Kidney epithelial cell (primary cell): ENCODE data around the gene B3GAT3. TPM values are rescaled to one million over a fixed set of nuclear protein-coding genes. Genes with fewer than 3 reads are reported as not detected.
"Not testable (repeated sequence)": the region's sequence is repeated elsewhere in the genome, so short reads cannot be mapped to it uniquely, and the experiment has no call there.

Experiments used
- DNase-seq: peaks from one replicate; pipeline ENCODE4 v3.0.0-alpha.2; 2010; ENCODE audit warnings: low read depth
- H3K27me3 ChIP-seq: 2 replicates; pipeline ENCODE4 v1.6.0; 2011; ENCODE audit warnings: low read length; ENCODE audit not compliant: control insufficient read depth, insufficient read depth
- H3K36me3 ChIP-seq: 2 replicates; pipeline ENCODE4 v1.5.1; 2011; ENCODE audit warnings: low read length; ENCODE audit not compliant: control insufficient read depth, insufficient read depth
- H3K4me3 ChIP-seq: 2 replicates; pipeline ENCODE4 v1.5.1; 2011; ENCODE audit warnings: low read depth, mild to moderate bottlenecking, control low read depth, low read length
- total RNA-seq: library from RNA; depleted of rRNA; stranded (reverse); fragments of >200 nt; gene quantifications from 2 replicates; pipeline ENCODE4 v1.2.3, GENCODE V29; 2015
- TF ChIP-seq, protein P1 (sequence below): IDR thresholded peaks from 2 replicates; pipeline ENCODE4 v1.5.1; 2011; ENCODE audit warnings: mild to moderate bottlenecking, moderate library complexity, low read length, control low read depth, inconsistent platforms; ENCODE audit not compliant: insufficient read depth, poor library complexity, severe bottlenecking

B3GAT3 gene
- total RNA-seq, 1 donor from 2014 or later = 68.7 TPM

DNA sequence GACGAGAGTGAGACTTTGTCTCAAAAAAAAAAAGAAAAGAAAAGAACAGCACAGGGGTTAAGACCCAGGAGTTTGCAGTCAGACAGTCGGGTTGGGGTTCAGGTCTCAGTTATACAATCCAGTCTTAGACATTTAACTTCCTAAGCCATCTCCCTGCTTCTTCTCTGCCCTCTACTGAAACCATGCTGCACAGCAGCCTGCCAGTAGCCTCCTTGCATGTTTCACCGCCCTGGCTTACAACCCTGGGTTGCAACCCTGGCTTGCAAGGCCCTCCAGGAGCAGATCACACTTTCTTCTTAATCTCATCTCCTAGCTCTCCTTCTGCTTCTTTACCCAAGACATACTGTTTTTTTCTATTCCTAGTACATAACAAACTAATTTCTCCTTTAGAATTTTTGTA lies 5.9 kb upstream of the B3GAT3 start:
- no peak for DNase-seq
- H3K36me3 ChIP-seq = peaks cover 9% of the 10 kb centered on the region
- no peak overlapping the region for H3K4me3 ChIP-seq
- H3K27me3 ChIP-seq = no peaks in the 10 kb centered on the region
- TF ChIP-seq, protein P1, sequence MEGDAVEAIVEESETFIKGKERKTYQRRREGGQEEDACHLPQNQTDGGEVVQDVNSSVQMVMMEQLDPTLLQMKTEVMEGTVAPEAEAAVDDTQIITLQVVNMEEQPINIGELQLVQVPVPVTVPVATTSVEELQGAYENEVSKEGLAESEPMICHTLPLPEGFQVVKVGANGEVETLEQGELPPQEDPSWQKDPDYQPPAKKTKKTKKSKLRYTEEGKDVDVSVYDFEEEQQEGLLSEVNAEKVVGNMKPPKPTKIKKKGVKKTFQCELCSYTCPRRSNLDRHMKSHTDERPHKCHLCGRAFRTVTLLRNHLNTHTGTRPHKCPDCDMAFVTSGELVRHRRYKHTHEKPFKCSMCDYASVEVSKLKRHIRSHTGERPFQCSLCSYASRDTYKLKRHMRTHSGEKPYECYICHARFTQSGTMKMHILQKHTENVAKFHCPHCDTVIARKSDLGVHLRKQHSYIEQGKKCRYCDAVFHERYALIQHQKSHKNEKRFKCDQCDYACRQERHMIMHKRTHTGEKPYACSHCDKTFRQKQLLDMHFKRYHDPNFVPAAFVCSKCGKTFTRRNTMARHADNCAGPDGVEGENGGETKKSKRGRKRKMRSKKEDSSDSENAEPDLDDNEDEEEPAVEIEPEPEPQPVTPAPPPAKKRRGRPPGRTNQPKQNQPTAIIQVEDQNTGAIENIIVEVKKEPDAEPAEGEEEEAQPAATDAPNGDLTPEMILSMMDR = no peak

DNA sequence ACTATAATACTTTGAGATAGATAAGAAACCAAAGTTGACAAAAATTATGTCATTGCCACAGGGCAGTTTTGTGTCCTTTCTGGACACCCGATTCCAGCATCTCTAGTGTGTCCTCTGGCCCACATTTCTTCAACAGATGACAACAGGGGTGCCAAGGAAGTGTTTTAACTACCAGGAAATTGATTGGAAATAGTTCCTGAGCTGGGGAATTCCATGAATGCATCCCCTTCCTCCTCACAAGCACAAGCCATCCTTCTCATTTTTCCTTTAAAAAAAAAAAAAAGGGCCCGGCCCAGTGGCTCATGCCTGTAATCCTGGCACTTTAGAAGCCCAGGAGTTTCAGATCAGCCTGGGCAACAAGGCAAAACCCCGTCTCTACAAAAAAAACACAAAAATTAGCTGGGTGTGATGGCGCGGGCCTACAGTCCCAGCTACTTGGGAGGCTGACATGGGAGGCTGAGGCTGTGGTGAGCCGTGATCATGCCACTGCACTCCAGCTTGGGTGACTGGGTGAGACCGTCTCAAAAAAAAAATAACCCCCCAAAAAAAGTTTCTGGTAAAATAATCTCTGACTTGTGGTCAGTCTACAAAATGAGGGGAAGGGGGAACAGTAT lies 797 bp upstream of the B3GAT3 start:
- no peak overlapping the region for H3K4me3 ChIP-seq
- TF ChIP-seq, protein P1 = no peak
- peaks cover 3% of the 10 kb centered on the region for H3K36me3 ChIP-seq

DNA sequence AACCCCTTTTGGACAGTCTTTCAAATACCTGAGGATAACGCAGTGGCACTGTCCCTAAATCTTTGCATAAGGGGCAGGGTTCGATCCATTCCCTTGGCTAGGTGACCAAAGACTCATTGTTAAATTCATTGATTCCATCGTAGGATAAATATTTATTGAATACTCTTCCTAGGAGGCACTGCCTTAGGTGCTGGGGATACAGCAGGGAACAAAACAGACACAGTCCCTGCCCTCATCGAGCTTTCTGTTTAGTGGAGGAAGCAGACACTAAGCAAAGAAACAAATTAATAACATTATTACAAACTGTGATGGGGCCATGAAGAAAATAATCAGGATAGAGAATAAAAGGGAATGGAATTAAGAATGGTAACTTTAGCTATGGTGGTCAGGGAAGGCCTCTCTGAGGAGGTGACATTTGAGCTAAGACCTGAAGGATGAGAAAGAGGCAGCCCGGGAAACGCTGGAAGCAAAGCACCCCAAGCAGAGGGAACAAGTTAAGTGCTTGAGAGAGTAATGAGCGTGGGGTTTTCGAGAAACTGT lies 689 bp downstream of the B3GAT3 start:
- peak overlapping the region; percentile 57 for H3K4me3 ChIP-seq
- TF ChIP-seq, protein P1 = no peak
- peaks cover 1% of the 10 kb centered on the region for H3K36me3 ChIP-seq
- DNase-seq = no peak
- H3K27me3 ChIP-seq = no peaks in the 10 kb centered on the region

More for the DNA sequence above, 797 bp upstream of the B3GAT3 start:
- H3K27me3 ChIP-seq = no peaks in the 10 kb centered on the region
- no peak for DNase-seq

DNA sequence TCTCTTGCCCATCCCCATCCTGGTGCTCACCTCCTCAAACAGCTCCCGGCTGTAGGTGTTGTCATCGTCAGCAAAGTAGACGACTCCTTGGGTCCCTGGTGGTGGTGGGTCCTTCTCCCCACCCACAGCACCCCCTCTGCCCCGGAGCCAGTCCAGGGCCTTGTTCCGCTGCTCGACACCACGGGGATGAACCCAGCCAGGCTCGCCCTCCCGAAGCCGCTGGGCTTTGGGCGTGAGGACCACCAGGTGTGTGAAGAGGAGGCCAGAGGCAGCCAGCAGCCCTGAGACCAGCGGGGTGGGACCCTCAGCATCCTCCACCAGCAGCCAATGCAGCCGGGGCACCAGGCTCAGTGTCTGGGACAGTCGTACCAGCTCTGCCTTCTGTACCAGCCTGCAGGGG lies 4.8 kb downstream of the B3GAT3 start:
- not testable (repeated sequence) for H3K27me3 ChIP-seq, DNase-seq, H3K4me3 ChIP-seq, H3K36me3 ChIP-seq

DNA sequence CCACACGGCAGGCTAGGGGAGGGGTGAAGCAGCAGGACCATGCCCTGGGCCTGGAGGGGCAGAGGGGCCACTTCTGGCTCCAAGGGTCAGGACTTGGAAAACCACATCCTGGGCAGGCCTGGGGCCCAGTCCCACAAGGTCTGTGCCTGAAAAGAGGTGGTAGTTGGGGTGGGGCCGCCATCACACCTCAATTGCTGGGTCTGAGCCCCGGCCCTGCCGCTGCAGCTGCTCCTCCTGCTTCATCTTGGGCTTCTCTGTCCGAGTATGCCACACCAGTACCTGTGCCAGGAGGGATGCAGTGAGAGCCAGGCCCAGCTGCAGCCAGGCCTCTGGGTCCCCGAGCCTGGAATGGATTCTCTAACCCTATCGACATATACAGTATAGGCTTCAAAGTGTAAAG lies 6.3 kb downstream of the B3GAT3 start:
- H3K4me3 ChIP-seq = no peak overlapping the region
- H3K27me3 ChIP-seq = no peaks in the 10 kb centered on the region
- H3K36me3 ChIP-seq = no peaks in the 10 kb centered on the region
- DNase-seq = no peak
- TF ChIP-seq, protein P1 = no peak

DNA sequence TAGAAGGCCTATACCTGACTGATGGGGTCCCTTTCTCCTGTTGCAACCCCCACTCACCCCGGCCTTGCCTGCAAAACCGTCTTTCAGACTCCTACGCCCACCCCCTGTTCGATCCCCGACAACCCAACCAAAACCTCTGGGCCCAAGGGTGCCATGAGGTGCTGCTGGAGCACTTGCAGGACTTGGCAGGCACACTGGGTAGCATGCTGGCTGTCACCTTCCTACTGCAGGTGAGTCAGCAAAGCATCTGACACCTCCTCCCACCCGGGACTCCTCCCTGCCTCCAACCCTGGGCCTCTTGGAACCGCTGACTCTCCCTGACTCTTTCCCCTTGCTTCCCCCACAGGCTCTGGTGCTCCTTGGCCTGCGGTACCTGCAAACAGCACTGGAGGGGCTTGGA lies 7.5 kb downstream of the B3GAT3 start:
- TF ChIP-seq, protein P1 = no peak

More for the DNA sequence above, 7.5 kb downstream of the B3GAT3 start:
- no peak overlapping the region for H3K4me3 ChIP-seq
- no peaks in the 10 kb centered on the region for H3K27me3 ChIP-seq
- no peaks in the 10 kb centered on the region for H3K36me3 ChIP-seq
- no peak for DNase-seq
